ENCODE data around the gene CCDC51. TPM values are rescaled to one million over a fixed set of nuclear protein-coding genes. Genes with fewer than 3 reads are reported as not detected.

Gene CCDC51
- total RNA-seq, 1 donor from 2014 or later, result 9.9 TPM

DNA sequence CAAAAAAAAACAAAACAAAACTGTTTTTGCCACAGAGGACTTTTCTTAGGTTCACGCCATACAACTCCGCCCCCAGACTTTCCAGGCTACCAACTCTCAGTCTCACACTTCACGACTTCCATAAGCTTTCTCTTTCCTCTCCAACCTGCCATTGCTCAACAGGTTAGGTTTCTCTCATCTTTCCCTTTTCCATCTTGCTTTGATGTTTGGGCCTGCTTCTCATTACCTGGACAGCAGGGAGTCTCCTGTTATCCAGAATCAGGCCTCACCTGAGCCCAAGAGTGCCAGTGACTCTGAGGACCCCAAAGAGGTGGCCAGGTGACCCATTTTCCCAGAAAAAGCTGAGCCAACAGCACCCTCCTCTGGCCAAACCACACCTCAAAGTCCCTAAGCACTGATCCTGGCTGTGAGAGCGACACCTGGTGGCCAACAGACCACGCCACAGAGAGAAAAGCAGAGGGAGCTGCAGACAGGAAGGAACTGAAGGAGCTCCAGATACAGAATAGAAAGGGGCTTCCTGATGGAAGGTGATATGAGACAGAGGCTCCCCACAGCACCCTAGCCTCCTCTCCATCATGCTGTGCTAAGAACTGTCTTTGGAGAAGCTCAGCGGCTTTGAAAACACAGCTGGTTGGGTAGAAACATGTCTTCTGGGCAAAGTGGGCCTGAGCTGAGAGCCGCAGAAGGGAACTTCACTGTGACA lies 4.0 kb downstream of the CCDC51 start:
- Histone ChIP-seq H3K9me3 (ENCODE audit: control insufficient read depth in 3 of 3, low read length in 3 of 3) (no peaks in the 10 kb centered on the region), H3K27ac (ENCODE audit: low read depth, low read length) (no peak overlapping the region), H3K36me3 (ENCODE audit: control insufficient read depth in 3 of 3, insufficient read depth in 3 of 3, low read length in 3 of 3) (peaks cover 16 to 18% (median 17%) of the 10 kb centered on the region in 3 donors), H3K9ac (ENCODE audit: low read depth in 1 of 3, low read length in 3 of 3) (peak overlapping the region in 1 of 3 donors; percentile 40), H3K4me1 (ENCODE audit: control insufficient read depth in 3 of 3, insufficient read depth in 3 of 3, low read length in 3 of 3) (peaks cover 10 to 21% (median 14%) of the 10 kb centered on the region in 3 donors), H3K27me3 (ENCODE audit: control insufficient read depth in 3 of 3, insufficient read depth in 3 of 3, low read length in 3 of 3) (no peaks in the 10 kb centered on the region), H3K4me3 (ENCODE audit: low read length in 3 of 3) (no peak overlapping the region)

DNA sequence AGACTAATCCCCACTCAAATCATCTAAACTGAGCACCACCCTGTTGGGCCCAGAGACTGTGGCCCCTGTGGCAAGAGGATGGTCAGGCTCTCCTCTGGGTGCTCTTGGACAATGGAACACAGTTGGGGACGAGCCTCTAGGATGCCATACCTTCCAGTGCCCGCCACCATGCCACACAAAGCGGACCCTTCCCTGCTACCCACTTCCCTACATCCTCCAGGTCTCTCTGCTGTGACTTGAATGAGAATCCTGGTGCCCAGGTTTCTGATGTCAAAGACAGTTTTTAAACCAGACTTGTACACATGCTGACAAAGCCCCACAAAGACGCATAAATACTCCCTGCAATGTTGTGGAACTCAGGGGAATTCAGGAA lies 4.7 kb downstream of the CCDC51 start:
- Histone ChIP-seq H3K27me3 (ENCODE audit: control insufficient read depth in 3 of 3, insufficient read depth in 3 of 3, low read length in 3 of 3) (no peaks in the 10 kb centered on the region), H3K36me3 (ENCODE audit: control insufficient read depth in 3 of 3, insufficient read depth in 3 of 3, low read length in 3 of 3) (peaks cover 16 to 18% (median 16%) of the 10 kb centered on the region in 3 donors), H3K4me1 (ENCODE audit: control insufficient read depth in 3 of 3, insufficient read depth in 3 of 3, low read length in 3 of 3) (peaks cover 6 to 17% (median 16%) of the 10 kb centered on the region in 3 donors), H3K27ac (ENCODE audit: low read depth, low read length) (no peak overlapping the region), H3K4me3 (ENCODE audit: low read length in 3 of 3) (no peak overlapping the region), H3K9me3 (ENCODE audit: control insufficient read depth in 3 of 3, low read length in 3 of 3) (no peaks in the 10 kb centered on the region), H3K9ac (ENCODE audit: low read depth in 1 of 3, low read length in 3 of 3) (peak overlapping the region in 1 of 3 donors; percentile 3)

DNA sequence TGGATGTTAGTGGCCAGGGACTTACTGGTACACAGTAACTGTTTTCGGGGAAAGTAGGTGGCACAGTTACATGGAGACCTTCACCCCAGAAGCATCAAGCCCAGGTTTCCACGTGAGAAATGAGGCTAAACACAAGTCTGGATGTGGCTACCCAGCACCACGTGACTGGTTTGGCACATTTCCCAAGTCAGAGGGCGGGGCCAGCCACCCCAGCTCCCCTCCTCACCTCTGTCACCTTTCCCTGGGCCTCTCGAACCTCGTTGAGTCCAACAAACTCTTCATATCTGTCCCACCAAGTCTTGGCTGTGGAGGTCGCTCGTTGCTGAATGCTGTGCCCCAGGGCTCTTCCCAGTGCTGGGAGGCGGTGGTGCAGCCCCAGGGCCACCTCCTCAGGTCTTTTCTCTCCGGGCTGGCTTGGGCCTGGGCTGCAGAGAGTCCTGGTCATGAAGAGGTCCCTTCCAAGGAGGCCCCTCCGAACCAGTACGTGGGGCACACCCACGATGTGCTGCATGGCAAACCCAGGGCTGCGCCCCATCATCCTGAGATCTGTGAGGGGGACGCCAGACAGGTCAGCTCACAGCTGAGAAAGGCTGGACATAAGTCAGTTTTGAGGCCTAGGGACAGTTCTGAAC lies 5.2 kb downstream of the CCDC51 start:
- peaks cover 15 to 18% (median 16%) of the 10 kb centered on the region in 3 donors for H3K36me3 ChIP-seq (ENCODE audit: control insufficient read depth in 3 of 3, insufficient read depth in 3 of 3, low read length in 3 of 3)
- peak overlapping the region in 1 of 3 donors; percentile 3 for H3K9ac ChIP-seq (ENCODE audit: low read depth in 1 of 3, low read length in 3 of 3)
- no peak overlapping the region for H3K4me3 ChIP-seq (ENCODE audit: low read length in 3 of 3)
- H3K27me3 ChIP-seq (ENCODE audit: control insufficient read depth in 3 of 3, insufficient read depth in 3 of 3, low read length in 3 of 3), result no peaks in the 10 kb centered on the region
- peaks cover 8 to 19% (median 19%) of the 10 kb centered on the region in 3 donors for H3K4me1 ChIP-seq (ENCODE audit: control insufficient read depth in 3 of 3, insufficient read depth in 3 of 3, low read length in 3 of 3)
- H3K27ac ChIP-seq (ENCODE audit: low read depth, low read length), result no peak overlapping the region
- no peaks in the 10 kb centered on the region for H3K9me3 ChIP-seq (ENCODE audit: control insufficient read depth in 3 of 3, low read length in 3 of 3)

DNA sequence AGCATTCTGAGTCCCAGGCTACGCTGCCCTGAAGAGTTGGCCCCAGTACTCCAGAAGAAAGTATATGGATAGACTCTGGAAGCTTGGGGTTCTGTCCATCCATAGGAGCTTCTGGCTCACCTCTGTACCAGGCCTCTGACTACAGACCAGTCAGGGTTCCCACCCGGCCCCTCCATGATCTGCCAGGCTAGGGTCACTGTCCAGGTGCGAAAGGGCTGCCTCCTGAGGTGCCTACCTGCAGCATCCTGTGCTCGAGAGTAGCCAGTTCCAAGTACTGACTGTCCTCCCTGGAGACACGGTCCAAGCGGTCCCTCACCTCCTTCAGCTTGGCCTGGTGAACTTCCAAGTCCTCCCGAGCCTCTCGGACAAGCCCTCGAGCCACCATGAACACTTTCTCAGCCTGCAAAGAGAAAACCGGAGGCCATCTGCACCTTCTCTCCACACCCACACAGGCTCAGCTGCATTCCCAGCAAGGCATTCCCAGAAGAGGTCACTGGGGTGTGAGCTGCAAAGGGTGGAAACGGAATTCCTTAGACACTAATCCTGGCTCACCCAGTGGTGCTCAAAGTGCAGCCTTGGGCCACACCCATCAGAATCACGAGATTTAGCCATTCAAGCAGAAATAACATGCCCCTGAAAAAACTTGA lies 6.3 kb downstream of the CCDC51 start:
- Histone ChIP-seq H3K4me1 (ENCODE audit: control insufficient read depth in 3 of 3, insufficient read depth in 3 of 3, low read length in 3 of 3) (peaks cover 6 to 13% (median 12%) of the 10 kb centered on the region in 3 donors), H3K9me3 (ENCODE audit: control insufficient read depth in 3 of 3, low read length in 3 of 3) (no peaks in the 10 kb centered on the region), H3K27me3 (ENCODE audit: control insufficient read depth in 3 of 3, insufficient read depth in 3 of 3, low read length in 3 of 3) (no peaks in the 10 kb centered on the region), H3K27ac (ENCODE audit: low read depth, low read length) (no peak overlapping the region), H3K4me3 (ENCODE audit: low read length in 3 of 3) (no peak overlapping the region), H3K36me3 (ENCODE audit: control insufficient read depth in 3 of 3, insufficient read depth in 3 of 3, low read length in 3 of 3) (peaks cover 15 to 18% (median 16%) of the 10 kb centered on the region in 3 donors), H3K9ac (ENCODE audit: low read depth in 1 of 3, low read length in 3 of 3) (no peak overlapping the region)

DNA sequence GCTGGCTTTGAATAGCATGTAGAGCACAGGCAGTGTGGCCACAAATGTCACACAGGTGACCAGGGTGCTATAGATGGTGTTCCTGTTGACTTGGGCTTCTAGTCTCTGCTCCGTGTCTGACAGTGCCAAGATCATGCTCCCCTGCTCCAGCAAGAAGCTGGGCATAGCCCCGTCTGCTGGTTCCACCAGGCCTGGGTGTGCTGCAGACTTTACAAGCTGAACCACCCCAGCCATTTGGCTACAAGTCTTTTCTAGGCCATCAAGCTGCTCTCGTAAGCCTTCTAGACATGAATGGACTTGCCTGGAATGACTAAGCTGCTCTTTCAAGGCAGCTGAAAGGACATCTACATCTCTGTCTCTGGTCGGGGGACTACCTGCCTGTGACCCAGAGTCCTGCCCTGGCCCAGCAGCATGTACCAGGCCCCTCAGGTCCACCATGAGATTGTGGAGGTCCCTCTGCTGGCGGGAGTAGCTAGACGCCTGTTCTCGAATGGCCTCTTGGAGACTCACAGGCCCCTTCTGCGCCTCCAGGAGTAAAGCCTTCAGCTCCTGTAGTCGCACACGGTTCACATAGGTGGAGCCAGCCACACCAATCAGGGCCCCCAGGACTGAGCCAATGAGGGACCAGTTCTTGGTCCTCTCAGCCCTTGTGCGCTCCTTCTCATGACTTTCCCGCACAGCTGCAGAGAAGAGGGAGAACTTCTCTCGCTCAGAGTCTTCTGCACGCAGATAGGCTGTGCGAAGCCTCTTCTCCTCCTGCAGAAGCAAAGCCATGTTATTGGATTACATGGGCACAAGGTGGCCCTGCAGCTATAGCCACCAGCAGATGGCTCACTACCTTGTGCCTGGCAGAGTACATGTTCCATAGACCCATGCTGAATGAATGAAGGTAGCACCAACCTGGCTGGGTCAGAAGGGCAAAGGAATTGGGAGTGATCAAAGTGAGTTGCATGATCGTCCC lies 7.2 kb downstream of the CCDC51 start:
- H3K4me1 ChIP-seq (ENCODE audit: control insufficient read depth in 3 of 3, insufficient read depth in 3 of 3, low read length in 3 of 3), result peaks cover 11 to 21% (median 18%) of the 10 kb centered on the region in 3 donors
- no peaks in the 10 kb centered on the region for H3K9me3 ChIP-seq (ENCODE audit: control insufficient read depth in 3 of 3, low read length in 3 of 3)
- no peak overlapping the region for H3K27ac ChIP-seq (ENCODE audit: low read depth, low read length)
- H3K9ac ChIP-seq (ENCODE audit: low read depth in 1 of 3, low read length in 3 of 3), result peak overlapping the region in 1 of 3 donors; percentile 7
- H3K4me3 ChIP-seq (ENCODE audit: low read length in 3 of 3), result no peak overlapping the region
- H3K27me3 ChIP-seq (ENCODE audit: control insufficient read depth in 3 of 3, insufficient read depth in 3 of 3, low read length in 3 of 3), result peaks cover 0 to 9% (median 7%) of the 10 kb centered on the region in 3 donors
- H3K36me3 ChIP-seq (ENCODE audit: control insufficient read depth in 3 of 3, insufficient read depth in 3 of 3, low read length in 3 of 3), result peaks cover 15 to 18% (median 16%) of the 10 kb centered on the region in 3 donors

DNA sequence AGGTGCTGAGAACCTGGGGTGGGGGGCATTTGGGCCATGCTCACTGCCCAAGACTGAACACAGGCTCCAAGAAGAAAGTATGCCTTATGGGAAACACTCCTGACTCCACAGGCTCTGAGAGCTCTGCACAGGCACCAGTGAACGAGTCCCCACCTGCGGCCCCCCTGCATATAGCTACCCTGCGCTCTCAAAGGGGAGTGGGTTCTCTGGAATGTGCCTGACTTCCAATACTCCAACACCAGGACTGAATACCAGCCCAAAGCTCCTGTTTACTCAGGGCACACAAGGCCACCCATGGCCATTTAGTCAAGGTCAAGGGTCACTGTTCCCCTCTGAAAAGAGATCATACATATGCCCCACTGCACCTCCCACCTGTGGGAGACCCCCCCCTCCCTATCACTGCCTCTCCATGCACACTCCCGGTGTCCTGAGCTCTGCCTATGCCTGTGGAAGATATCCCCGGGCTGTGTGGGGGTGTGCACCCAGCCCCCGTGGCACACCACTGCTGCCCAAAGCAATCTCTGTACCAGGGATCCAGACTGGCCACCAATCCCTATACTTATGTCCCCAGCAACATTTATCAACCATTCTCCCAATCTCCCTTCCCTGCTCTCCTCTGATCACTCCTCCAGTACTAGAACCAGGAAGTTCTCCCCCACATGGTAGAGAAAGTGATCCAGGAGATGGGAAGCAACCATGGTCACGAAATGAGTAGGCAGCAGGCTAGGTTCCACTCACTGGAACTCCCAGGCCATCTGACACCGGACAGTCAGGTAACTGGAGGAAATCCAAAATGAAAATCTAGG lies 8.5 kb downstream of the CCDC51 start:
- Histone ChIP-seq H3K27me3 (ENCODE audit: control insufficient read depth in 3 of 3, insufficient read depth in 3 of 3, low read length in 3 of 3) (peaks cover 0 to 15% (median 11%) of the 10 kb centered on the region in 3 donors), H3K4me3 (ENCODE audit: low read length in 3 of 3) (no peak overlapping the region), H3K9me3 (ENCODE audit: control insufficient read depth in 3 of 3, low read length in 3 of 3) (no peaks in the 10 kb centered on the region), H3K27ac (ENCODE audit: low read depth, low read length) (no peak overlapping the region), H3K36me3 (ENCODE audit: control insufficient read depth in 3 of 3, insufficient read depth in 3 of 3, low read length in 3 of 3) (peaks cover 15 to 18% (median 16%) of the 10 kb centered on the region in 3 donors), H3K9ac (ENCODE audit: low read depth in 1 of 3, low read length in 3 of 3) (no peak overlapping the region), H3K4me1 (ENCODE audit: control insufficient read depth in 3 of 3, insufficient read depth in 3 of 3, low read length in 3 of 3) (peaks cover 14 to 32% (median 26%) of the 10 kb centered on the region in 3 donors)

DNA sequence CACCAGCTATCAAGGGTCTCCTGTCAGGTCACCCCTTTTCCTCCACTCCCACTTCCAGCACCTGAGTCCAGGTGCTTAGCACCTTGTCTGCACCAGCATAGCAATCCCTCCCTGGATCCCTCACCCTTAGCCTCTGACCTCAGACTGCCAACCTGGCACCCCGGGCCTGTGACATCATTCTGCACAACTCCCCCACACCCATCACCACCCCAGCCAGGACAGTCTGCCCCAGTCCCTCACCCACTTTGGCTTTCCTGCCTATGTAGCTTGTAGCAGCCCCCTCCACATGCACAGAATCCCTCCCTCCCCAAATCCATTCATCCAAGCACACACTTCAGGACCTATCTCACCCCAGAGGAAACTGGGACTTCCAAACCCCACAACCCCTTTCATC lies 9.2 kb downstream of the CCDC51 start:
- H3K36me3 ChIP-seq (ENCODE audit: control insufficient read depth in 3 of 3, insufficient read depth in 3 of 3, low read length in 3 of 3), result peaks cover 15 to 18% (median 16%) of the 10 kb centered on the region in 3 donors
- no peak overlapping the region for H3K4me3 ChIP-seq (ENCODE audit: low read length in 3 of 3)
- no peaks in the 10 kb centered on the region for H3K9me3 ChIP-seq (ENCODE audit: control insufficient read depth in 3 of 3, low read length in 3 of 3)
- H3K9ac ChIP-seq (ENCODE audit: low read depth in 1 of 3, low read length in 3 of 3), result no peak overlapping the region
- H3K4me1 ChIP-seq (ENCODE audit: control insufficient read depth in 3 of 3, insufficient read depth in 3 of 3, low read length in 3 of 3), result peaks cover 19 to 39% (median 25%) of the 10 kb centered on the region in 3 donors
- H3K27me3 ChIP-seq (ENCODE audit: control insufficient read depth in 3 of 3, insufficient read depth in 3 of 3, low read length in 3 of 3), result peaks cover 0 to 15% (median 12%) of the 10 kb centered on the region in 3 donors
- no peak overlapping the region for H3K27ac ChIP-seq (ENCODE audit: low read depth, low read length)

DNA sequence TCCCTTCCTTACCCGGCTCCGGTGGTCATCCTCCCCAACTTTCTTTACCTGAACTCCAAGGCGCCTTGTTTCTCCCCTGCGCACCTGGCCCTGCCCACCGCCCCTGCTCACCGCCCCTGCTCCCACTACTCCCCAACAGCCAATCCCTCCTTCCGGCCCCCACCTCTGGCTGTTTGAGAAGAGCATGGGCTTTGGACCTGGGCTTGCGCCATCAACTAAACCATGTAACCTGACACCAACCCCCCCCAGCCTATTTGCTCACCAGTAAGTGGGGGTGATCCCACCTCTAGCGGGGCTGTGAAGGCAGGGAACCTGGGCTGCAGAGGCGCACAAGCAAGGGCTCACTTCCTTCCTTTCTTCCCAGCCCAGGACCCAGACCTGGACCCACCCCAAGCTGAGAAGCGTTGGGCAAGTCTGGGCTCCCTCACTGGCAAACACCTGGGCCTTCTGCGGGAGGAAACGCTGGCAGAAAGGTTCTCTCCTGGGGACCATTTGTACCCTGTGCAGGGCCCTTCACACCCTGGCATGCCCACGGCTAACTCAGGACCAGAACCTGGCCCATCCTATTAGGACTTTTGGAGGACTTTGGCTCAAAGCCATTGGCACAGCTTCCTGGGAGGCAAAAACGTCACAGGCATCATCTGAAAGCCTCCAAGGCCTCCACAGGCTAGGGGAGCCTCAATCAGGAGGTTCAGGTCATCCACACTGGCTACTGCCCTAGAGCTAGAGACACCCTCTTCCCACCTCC lies 9.8 kb downstream of the CCDC51 start, which contains the start of gene PLXNB1:
Gene PLXNB1 (minus strand): TSS at position 127 of the 748 bp plus-strand sequence. CDS start 5,475 bp downstream, outside the sequence.
- H3K27me3 ChIP-seq (ENCODE audit: control insufficient read depth in 3 of 3, insufficient read depth in 3 of 3, low read length in 3 of 3), result peaks cover 0 to 15% (median 14%) of the 10 kb centered on the region in 3 donors
- H3K9ac ChIP-seq (ENCODE audit: low read depth in 1 of 3, low read length in 3 of 3), result peak within 1 kb of the TSS in 2 of 3 donors; percentile 65 to 74
- peaks cover 15 to 18% (median 16%) of the 10 kb centered on the region in 3 donors for H3K36me3 ChIP-seq (ENCODE audit: control insufficient read depth in 3 of 3, insufficient read depth in 3 of 3, low read length in 3 of 3)
- H3K9me3 ChIP-seq (ENCODE audit: control insufficient read depth in 3 of 3, low read length in 3 of 3), result no peaks in the 10 kb centered on the region
- no peak within 1 kb of the TSS for H3K27ac ChIP-seq (ENCODE audit: low read depth, low read length)
- H3K4me3 ChIP-seq (ENCODE audit: low read length in 3 of 3), result peak within 1 kb of the TSS; percentile 59 to 72 (median 65)
- peaks cover 21 to 43% (median 25%) of the 10 kb centered on the region in 3 donors for H3K4me1 ChIP-seq (ENCODE audit: control insufficient read depth in 3 of 3, insufficient read depth in 3 of 3, low read length in 3 of 3)
